ENCODE results near the gene TMEM165.

DNA sequence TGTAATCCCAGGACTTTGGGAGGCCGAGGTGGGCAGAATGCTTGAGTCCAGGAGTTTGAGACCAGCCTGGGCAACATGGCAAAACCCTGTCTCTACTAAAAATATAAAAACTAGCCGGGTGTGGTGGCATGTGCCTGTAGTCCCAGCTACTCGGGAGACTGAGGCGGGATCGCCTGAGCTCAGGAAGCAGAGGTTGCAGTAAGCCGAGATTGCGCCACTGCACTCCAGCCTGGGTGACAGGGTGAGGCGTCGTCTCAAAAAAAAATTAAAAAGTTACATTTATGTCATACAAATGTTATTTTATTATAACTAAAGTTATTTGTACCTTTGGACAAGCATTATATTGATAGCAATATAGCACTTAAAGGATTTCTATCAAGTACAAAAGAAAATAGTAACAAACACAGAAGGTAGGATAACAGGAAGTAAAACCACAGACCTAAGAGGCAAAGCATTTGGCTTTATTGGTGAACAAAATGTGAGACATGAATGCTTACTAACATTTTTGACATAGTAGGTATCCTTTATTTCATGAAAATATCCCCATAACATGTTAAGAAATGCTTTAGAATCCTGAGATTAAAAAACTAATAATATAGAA is 51.5 kb downstream of the TMEM165 start:
- TF ChIP-seq, protein P1, sequence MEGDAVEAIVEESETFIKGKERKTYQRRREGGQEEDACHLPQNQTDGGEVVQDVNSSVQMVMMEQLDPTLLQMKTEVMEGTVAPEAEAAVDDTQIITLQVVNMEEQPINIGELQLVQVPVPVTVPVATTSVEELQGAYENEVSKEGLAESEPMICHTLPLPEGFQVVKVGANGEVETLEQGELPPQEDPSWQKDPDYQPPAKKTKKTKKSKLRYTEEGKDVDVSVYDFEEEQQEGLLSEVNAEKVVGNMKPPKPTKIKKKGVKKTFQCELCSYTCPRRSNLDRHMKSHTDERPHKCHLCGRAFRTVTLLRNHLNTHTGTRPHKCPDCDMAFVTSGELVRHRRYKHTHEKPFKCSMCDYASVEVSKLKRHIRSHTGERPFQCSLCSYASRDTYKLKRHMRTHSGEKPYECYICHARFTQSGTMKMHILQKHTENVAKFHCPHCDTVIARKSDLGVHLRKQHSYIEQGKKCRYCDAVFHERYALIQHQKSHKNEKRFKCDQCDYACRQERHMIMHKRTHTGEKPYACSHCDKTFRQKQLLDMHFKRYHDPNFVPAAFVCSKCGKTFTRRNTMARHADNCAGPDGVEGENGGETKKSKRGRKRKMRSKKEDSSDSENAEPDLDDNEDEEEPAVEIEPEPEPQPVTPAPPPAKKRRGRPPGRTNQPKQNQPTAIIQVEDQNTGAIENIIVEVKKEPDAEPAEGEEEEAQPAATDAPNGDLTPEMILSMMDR (IDR thresholded peaks at IDR 0.05; ENCODE audit: low read depth, low read length): no peak
- no peak for TF ChIP-seq EZH2phosphoT487 (IDR thresholded peaks at IDR 0.05; ENCODE audit: low read depth)
